CD4-positive, alpha-beta T cell treated with Interleukin-15 for 4 hours (primary cell): Measurements from ENCODE around the gene KRT86.

ENCODE experiments used
- DNase-seq: peaks from one replicate; pipeline ENCODE4 v3.0.0-alpha.2; 2020; ENCODE audit warnings: low spot score

The KRT86 gene

GRCh38 chr12:52356762-52357580, 82.5 kb downstream of the KRT86 start:
- no peak for DNase-seq
